ENCODE measurements around the gene USP32.
"Not testable (repeated sequence)": the region's sequence is repeated elsewhere in the genome, so short reads cannot be mapped to it uniquely, and the experiment has no call there.

Gene USP32

DNA sequence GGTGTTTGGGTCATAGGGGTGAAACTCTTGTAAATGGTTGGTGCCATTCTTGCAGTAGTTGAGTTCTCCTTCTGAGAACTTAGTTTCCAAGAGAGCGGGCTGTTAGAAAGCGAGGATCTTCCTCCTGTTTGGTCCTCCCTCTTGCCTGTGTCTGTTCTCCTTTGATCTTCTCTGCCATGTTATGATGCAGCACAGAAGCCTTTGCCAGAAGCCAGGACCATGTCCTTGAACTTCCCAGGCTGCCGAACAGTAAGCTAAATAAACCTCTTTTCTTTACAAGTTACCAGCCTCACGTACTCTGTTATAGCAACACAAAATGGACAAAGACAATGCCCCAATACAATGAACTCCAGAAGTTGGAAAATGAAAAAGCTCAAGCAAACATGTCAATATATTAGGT lies 201.9 kb downstream of the USP32 start:
- not testable (repeated sequence) for H3K9me2 ChIP-seq (replicated peaks; ENCODE audit: insufficient read depth, low read length); H3K36me3 ChIP-seq (ENCODE audit: low read length); H3K9ac ChIP-seq (ENCODE audit: low read length); H4K20me1 ChIP-seq (ENCODE audit: low read depth, low read length); H3K4me3 ChIP-seq (ENCODE audit: insufficient read depth, low read length, poor library complexity, severe bottlenecking); H3K9me3 ChIP-seq (ENCODE audit: insufficient read depth, low read length); H3K79me2 ChIP-seq (ENCODE audit: insufficient read depth, low read length); H3K27ac ChIP-seq (ENCODE audit: low read depth, low read length); H3F3A ChIP-seq (ENCODE audit: insufficient read depth); H3K27me3 ChIP-seq (ENCODE audit: low read length); H3K4me2 ChIP-seq (ENCODE audit: low read depth, low read length, poor library complexity, severe bottlenecking); H2AFZ ChIP-seq (ENCODE audit: low read depth, low read length, severe bottlenecking)

DNA sequence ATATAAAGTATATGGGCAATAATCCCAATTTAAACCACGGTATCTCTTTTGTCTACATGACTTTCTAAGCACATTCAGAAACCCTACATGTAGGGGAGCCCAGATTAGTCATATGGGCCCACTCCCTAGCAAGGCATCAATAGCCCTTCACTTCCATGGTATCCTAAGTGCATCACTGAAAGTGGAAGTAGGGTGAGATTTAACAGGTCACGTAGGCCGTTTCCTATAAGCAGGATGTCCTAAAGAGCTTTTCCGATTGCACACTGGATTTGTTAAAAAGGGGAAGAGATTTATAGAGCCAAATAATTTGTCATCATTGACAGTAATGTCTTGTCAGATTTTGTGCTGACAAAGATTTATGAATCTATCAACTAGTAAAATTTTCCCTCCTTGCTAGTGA lies 203.2 kb downstream of the USP32 start:
- Histone ChIP-seq H3K27me3 (ENCODE audit: low read length) (no peaks in the 10 kb centered on the region), H3K9ac (ENCODE audit: low read length) (no peak overlapping the region), H3K36me3 (ENCODE audit: low read length) (no peaks in the 10 kb centered on the region), H3K4me2 (ENCODE audit: low read depth, low read length, poor library complexity, severe bottlenecking) (no peak overlapping the region), H3K79me2 (ENCODE audit: insufficient read depth, low read length) (no peaks in the 10 kb centered on the region), H2AFZ (ENCODE audit: low read depth, low read length, severe bottlenecking) (no peak overlapping the region), H4K20me1 (ENCODE audit: low read depth, low read length) (no peaks in the 10 kb centered on the region), H3K9me2 (replicated peaks; ENCODE audit: insufficient read depth, low read length) (no peaks in the 10 kb centered on the region), H3K9me3 (ENCODE audit: insufficient read depth, low read length) (no peaks in the 10 kb centered on the region), H3K27ac (ENCODE audit: low read depth, low read length) (no peak overlapping the region), H3K4me3 (ENCODE audit: insufficient read depth, low read length, poor library complexity, severe bottlenecking) (no peak overlapping the region), H3F3A (ENCODE audit: insufficient read depth) (no peaks in the 10 kb centered on the region)
- TF ChIP-seq EZH2phosphoT487 (conservative IDR thresholded peaks at IDR 0.05; ENCODE audit: low read length), result no peak
- TF ChIP-seq, protein P1, sequence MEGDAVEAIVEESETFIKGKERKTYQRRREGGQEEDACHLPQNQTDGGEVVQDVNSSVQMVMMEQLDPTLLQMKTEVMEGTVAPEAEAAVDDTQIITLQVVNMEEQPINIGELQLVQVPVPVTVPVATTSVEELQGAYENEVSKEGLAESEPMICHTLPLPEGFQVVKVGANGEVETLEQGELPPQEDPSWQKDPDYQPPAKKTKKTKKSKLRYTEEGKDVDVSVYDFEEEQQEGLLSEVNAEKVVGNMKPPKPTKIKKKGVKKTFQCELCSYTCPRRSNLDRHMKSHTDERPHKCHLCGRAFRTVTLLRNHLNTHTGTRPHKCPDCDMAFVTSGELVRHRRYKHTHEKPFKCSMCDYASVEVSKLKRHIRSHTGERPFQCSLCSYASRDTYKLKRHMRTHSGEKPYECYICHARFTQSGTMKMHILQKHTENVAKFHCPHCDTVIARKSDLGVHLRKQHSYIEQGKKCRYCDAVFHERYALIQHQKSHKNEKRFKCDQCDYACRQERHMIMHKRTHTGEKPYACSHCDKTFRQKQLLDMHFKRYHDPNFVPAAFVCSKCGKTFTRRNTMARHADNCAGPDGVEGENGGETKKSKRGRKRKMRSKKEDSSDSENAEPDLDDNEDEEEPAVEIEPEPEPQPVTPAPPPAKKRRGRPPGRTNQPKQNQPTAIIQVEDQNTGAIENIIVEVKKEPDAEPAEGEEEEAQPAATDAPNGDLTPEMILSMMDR (IDR thresholded peaks at IDR 0.05; ENCODE audit: insufficient read depth, low read length, poor library complexity, severe bottlenecking), result no peak

DNA sequence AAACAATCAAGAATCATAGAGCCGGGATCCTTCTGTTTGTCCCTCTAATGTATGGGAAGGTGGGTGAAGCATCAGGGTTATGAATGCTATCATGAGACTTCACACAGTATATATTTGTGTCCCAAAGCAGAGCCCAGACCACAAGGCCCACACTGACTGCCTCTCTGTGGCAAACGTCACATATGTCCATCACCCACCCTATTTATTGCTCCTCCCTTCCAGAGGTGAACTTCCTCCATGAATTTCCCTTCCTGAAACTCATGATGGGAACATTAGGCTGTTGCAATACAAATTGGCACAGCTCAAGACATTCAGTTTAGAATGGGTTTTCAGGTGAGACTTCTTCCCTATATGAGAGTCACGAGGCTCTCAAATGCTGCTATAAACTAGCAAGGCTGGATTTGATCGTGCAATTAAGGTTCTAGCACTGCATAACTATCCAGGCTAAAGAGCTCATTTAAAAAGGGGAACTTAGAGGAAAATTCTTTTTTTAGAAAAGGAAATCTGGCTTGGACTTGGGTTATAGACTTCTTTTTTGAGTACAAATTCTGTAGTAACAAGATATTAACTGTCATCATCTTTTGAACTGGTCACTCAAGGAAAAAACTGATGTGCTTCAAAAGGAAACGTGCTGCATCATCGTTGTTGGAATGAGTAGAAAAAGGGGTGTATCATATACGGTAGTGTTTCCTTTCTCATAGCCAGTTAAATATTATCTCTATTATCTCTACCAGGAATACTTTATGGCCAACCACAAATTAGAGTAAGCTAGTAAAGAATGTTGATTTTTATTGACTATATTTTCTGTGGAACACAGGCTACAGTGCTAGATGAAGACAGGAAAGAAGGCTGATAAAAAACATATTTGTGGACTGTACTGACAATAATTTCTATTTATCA lies 204.8 kb downstream of the USP32 start:
- H3K79me2 ChIP-seq (ENCODE audit: insufficient read depth, low read length); H3K9me2 ChIP-seq (replicated peaks; ENCODE audit: insufficient read depth, low read length); H3K9me3 ChIP-seq (ENCODE audit: insufficient read depth, low read length); H3K4me3 ChIP-seq (ENCODE audit: insufficient read depth, low read length, poor library complexity, severe bottlenecking); H4K20me1 ChIP-seq (ENCODE audit: low read depth, low read length); H3F3A ChIP-seq (ENCODE audit: insufficient read depth); H3K27me3 ChIP-seq (ENCODE audit: low read length); H3K4me2 ChIP-seq (ENCODE audit: low read depth, low read length, poor library complexity, severe bottlenecking); H3K36me3 ChIP-seq (ENCODE audit: low read length); H3K27ac ChIP-seq (ENCODE audit: low read depth, low read length); H3K9ac ChIP-seq (ENCODE audit: low read length); H2AFZ ChIP-seq (ENCODE audit: low read depth, low read length, severe bottlenecking): not testable (repeated sequence)

DNA sequence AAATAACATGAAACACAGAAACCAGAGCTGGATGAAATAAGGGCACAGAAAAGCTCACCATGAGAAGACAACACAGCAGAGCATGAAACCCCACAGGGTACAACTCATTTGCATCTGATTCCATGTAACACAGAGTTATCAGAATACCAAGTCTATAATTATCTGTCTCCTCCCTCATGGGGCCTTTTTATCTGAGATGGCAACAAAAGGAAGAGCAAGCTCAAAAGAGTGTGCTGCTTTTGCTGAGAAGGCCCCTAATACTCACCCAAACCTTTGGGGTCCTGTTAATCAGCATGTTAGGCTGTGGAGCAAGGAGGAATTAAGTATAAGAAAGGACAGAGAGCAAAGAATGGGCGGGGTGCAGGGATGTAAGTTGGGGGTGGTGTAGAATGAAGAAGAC lies 205.6 kb downstream of the USP32 start:
- not testable (repeated sequence) for H3F3A ChIP-seq (ENCODE audit: insufficient read depth); H3K36me3 ChIP-seq (ENCODE audit: low read length); H3K27ac ChIP-seq (ENCODE audit: low read depth, low read length); H3K9ac ChIP-seq (ENCODE audit: low read length); H3K4me3 ChIP-seq (ENCODE audit: insufficient read depth, low read length, poor library complexity, severe bottlenecking); H3K27me3 ChIP-seq (ENCODE audit: low read length); H2AFZ ChIP-seq (ENCODE audit: low read depth, low read length, severe bottlenecking); H3K9me2 ChIP-seq (replicated peaks; ENCODE audit: insufficient read depth, low read length); H3K9me3 ChIP-seq (ENCODE audit: insufficient read depth, low read length); H3K79me2 ChIP-seq (ENCODE audit: insufficient read depth, low read length); H3K4me2 ChIP-seq (ENCODE audit: low read depth, low read length, poor library complexity, severe bottlenecking); H4K20me1 ChIP-seq (ENCODE audit: low read depth, low read length)

DNA sequence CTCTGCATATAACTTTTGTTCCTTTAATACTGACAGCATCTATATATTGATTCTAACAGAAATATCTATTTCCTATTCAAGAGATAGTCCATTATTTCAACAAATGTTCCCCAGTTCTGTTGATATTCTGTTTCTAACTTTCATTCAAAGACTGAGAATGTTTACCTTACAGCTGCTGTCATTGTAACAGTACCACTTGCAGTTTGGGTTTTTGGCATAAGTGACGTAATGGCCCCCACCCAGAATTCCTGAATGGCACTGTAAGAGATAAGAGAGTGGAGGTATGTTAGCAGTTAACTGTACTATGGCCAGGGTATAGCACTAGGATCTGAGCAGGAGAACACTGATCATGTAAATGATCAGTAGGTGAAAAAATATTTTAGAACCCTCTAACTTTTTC lies 211.6 kb downstream of the USP32 start:
- not testable (repeated sequence) for H3K4me3 ChIP-seq (ENCODE audit: insufficient read depth, low read length, poor library complexity, severe bottlenecking); H3K9ac ChIP-seq (ENCODE audit: low read length); H3K9me2 ChIP-seq (replicated peaks; ENCODE audit: insufficient read depth, low read length); H3F3A ChIP-seq (ENCODE audit: insufficient read depth); H3K79me2 ChIP-seq (ENCODE audit: insufficient read depth, low read length); H3K27me3 ChIP-seq (ENCODE audit: low read length); H3K4me2 ChIP-seq (ENCODE audit: low read depth, low read length, poor library complexity, severe bottlenecking); H3K36me3 ChIP-seq (ENCODE audit: low read length); H3K27ac ChIP-seq (ENCODE audit: low read depth, low read length); H3K9me3 ChIP-seq (ENCODE audit: insufficient read depth, low read length); H2AFZ ChIP-seq (ENCODE audit: low read depth, low read length, severe bottlenecking); H4K20me1 ChIP-seq (ENCODE audit: low read depth, low read length)

DNA sequence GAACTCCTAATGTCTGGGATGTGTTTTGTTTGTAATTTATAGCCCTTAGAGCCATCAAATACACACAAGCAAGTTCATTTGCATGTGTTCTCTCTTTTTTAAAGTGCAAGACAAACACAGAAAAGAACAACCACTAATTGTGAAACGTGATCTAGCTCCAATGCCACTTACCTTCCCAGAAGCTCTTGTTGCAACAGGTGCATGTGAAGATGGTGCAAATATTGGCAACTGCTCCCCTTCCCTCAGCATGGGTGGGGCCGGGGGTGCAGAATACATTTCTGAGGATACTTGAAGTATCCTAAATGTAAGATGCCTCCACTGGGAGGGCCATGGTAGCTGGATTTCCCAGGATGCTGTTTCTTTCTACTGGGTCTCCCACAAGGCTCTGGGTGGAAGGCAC lies 213.8 kb downstream of the USP32 start:
- H3K9me2 ChIP-seq (replicated peaks; ENCODE audit: insufficient read depth, low read length); H3K36me3 ChIP-seq (ENCODE audit: low read length): not testable (repeated sequence)

DNA sequence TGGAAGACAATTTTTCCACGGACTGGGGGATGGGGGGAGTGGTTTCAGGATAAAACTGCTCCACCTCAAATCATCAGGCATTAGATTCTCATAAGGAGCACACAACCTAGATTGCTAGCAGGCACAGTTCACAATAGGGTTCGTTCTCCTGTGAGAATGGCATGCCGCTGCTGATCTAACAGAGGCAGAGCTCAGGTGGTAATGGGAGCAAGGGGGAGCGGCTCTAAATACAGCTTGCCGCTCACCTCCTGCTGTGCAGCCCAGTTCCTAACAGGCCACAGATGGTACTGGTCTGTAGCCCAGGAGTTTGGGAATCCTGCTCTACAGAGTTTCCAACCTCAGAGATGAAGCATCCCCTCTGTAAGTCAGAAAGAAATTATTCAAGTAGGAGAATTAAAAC lies 215.2 kb downstream of the USP32 start:
- H3K79me2 ChIP-seq (ENCODE audit: insufficient read depth, low read length); H4K20me1 ChIP-seq (ENCODE audit: low read depth, low read length); H3K4me2 ChIP-seq (ENCODE audit: low read depth, low read length, poor library complexity, severe bottlenecking); H3K9me3 ChIP-seq (ENCODE audit: insufficient read depth, low read length); H3K4me3 ChIP-seq (ENCODE audit: insufficient read depth, low read length, poor library complexity, severe bottlenecking); H3K27ac ChIP-seq (ENCODE audit: low read depth, low read length); H3K9me2 ChIP-seq (replicated peaks; ENCODE audit: insufficient read depth, low read length); H3K36me3 ChIP-seq (ENCODE audit: low read length); H2AFZ ChIP-seq (ENCODE audit: low read depth, low read length, severe bottlenecking); H3K27me3 ChIP-seq (ENCODE audit: low read length); H3F3A ChIP-seq (ENCODE audit: insufficient read depth); H3K9ac ChIP-seq (ENCODE audit: low read length): not testable (repeated sequence)

More for the DNA sequence above, 213.8 kb downstream of the USP32 start:
- H3K9ac ChIP-seq (ENCODE audit: low read length); H2AFZ ChIP-seq (ENCODE audit: low read depth, low read length, severe bottlenecking); H4K20me1 ChIP-seq (ENCODE audit: low read depth, low read length); H3K27me3 ChIP-seq (ENCODE audit: low read length); H3F3A ChIP-seq (ENCODE audit: insufficient read depth); H3K27ac ChIP-seq (ENCODE audit: low read depth, low read length); H3K4me2 ChIP-seq (ENCODE audit: low read depth, low read length, poor library complexity, severe bottlenecking); H3K9me3 ChIP-seq (ENCODE audit: insufficient read depth, low read length); H3K79me2 ChIP-seq (ENCODE audit: insufficient read depth, low read length); H3K4me3 ChIP-seq (ENCODE audit: insufficient read depth, low read length, poor library complexity, severe bottlenecking): not testable (repeated sequence)

All from SU-DHL-6 (cell line).